HepG2 (cell line): Measurements from ENCODE around the gene SLC9A9.

ENCODE experiments used
- CTCF ChIP-seq: sonication (generic); formaldehyde crosslinking; IDR thresholded peaks from 2 replicates; pipeline ENCODE4 v1.5.0; 2020; ENCODE audit warnings: mild to moderate bottlenecking, missing genetic modification reagents, moderate library complexity
- ZFP36 ChIP-seq: fragments of 150-350 bp; IDR thresholded peaks from 2 replicates; pipeline ENCODE4 v1.6.1; 2018; ENCODE audit warnings: borderline replicate concordance, low read length, low read depth; ENCODE audit not compliant: partially characterized antibody

GRCh38 chr3:143243686-143244085 is 604.6 kb downstream of the SLC9A9 start:
- TF ChIP-seq CTCF (CRISPR knock-in tag) (no peak), ZFP36 (no peak)
